ENCODE results near the gene INO80D.

GRCh38 chr2:205946226-205946625, 139.7 kb downstream of the INO80D start:
- no peak for TF ChIP-seq CTCF (IDR thresholded peaks at IDR 0.05)
- TF ChIP-seq POLR2A (IDR thresholded peaks at IDR 0.05) = no peak
